IPS-18c (cell line): ENCODE results near the gene KLHL2.
"Not testable (repeated sequence)": the region's sequence is repeated elsewhere in the genome, so short reads cannot be mapped to it uniquely, and the experiment has no call there.

Experiments used
- H3K4me3 ChIP-seq: 2 replicates; pipeline ENCODE4 v1.7.0; 2013; ENCODE audit warnings: low read depth, mild to moderate bottlenecking, low read length, moderate library complexity; ENCODE audit not compliant: insufficient read depth
- H3K9me3 ChIP-seq: one replicate; pipeline ENCODE4 v1.6.1; 2013; ENCODE audit warnings: mild to moderate bottlenecking, low read length, moderate library complexity; ENCODE audit not compliant: control insufficient read depth, insufficient read depth

Gene KLHL2, protein sequence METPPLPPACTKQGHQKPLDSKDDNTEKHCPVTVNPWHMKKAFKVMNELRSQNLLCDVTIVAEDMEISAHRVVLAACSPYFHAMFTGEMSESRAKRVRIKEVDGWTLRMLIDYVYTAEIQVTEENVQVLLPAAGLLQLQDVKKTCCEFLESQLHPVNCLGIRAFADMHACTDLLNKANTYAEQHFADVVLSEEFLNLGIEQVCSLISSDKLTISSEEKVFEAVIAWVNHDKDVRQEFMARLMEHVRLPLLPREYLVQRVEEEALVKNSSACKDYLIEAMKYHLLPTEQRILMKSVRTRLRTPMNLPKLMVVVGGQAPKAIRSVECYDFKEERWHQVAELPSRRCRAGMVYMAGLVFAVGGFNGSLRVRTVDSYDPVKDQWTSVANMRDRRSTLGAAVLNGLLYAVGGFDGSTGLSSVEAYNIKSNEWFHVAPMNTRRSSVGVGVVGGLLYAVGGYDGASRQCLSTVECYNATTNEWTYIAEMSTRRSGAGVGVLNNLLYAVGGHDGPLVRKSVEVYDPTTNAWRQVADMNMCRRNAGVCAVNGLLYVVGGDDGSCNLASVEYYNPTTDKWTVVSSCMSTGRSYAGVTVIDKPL

DNA sequence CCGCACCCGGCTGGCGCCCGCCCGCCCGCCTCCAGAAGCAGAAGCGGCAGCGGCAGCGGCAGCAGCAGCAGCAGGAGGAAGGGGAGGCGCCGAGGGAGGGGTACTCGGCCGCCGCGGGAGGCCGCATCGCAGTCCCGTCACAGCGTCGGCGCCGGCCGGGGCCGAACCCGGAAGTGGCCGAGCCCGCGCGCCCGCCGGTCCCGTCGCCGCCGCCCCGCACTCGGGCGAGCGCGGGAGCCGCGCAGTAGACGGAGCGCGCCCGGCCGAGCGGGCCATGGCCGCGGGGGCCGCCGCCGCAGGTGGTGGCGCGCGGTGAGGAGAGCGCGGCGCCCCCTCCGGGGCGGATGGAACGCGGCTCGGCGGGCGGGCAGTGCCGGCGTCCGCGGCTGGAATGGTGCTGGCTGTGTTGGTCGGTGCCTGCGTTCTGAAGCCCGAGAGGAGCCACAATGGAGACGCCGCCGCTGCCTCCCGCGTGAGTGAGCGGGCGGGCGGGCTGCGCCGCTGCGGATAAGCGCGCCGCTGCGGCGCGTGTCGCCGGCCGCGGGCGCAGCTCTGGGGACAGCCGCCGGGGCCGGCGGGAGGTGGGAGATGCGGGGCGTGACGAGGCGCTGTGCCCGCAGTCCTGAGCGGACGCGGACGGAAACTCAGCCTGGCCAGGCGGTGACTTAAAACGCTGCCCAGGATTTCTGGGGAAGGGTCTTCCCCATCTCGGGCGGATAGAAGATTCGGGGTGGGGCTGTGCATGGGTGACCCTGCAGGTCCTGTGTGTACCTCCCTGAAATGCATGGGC lies at the start of gene KLHL2:
Gene KLHL2, plus strand, starts transcription at position 131 of the 790 bp plus-strand sequence. Its CDS starts 316 bp downstream, at position 447.
- Histone ChIP-seq H3K9me3 (peaks cover 2% of the 10 kb centered on the region), H3K4me3 (peak within 1 kb of the TSS; percentile 81)

DNA sequence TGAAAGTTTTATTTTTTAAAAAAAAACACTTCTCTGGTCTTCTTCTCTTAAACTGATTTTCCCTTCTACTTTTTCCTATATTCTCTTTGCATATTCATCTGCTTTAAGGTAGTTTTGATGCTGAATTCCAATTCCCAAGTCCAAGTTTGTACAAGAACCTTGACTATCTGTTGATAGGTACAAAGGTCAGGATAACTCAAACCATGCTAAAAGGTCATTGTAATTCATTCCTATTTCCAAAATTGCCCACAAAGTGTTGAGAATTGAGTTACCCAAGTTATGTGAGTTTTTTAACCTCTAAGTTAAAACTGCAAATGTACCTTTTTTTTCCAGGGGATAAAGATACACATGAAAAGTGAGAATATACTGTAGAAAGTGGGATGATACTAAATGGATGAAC lies 48.6 kb upstream of the KLHL2 start:
- Histone ChIP-seq H3K4me3 (no peak overlapping the region), H3K9me3 (no peaks in the 10 kb centered on the region)

DNA sequence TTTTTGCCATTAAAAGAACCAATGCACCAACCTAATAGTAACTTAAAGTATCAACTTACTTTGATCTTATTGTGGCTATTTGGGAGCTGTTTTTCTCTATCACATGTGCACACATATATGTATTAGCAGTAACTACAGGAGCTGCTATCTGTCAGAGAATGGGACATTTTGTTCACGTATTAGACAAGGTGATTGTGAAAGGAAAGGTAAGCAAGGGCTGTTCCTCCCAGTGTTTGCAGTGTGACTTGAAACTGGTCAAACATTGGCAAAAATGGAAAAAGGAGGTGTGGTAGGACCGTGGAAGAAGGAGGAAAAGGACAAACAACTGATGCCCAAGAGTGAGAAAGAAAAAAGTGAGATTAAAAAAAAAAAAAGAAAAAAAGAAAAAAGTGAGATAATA lies 43.1 kb upstream of the KLHL2 start:
- no peaks in the 10 kb centered on the region for H3K9me3 ChIP-seq
- no peak overlapping the region for H3K4me3 ChIP-seq

DNA sequence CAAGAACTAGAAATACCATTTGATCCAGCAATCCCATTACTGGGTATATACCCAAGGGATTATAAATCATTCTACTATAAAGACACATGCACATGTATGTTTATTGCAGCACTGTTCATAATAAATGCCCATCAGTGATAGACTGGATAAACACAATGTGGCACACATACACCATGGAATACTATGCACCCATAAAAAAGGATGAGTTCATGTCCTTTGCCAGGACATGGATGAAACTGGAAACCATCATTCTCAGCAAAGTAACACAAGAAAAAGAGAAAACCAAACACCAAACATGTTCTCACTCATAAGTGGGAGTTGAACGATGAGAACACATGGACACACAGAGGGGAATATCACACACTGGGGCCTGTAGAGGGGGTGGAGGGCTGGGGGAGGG lies 40.5 kb upstream of the KLHL2 start:
- not testable (repeated sequence) for H3K4me3 ChIP-seq

DNA sequence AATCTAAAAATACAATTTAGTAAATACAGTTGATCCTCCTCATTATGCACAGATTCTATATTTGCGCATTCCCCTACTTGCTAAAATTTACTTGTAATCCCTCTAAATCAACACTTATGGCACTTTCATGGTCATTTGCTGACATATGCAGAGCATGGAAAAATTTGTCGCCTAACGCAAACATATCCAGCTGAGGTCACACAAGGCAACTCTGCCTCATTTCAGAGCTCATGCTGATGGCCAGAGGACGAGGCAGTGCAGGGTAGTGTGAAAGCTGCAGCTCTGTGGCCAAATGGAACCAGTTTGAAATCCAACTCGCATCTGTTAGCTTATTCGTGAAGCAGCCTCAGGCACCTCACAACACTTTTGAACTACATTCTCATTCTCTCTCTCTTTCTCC lies 39.7 kb upstream of the KLHL2 start:
- Histone ChIP-seq H3K4me3 (no peak overlapping the region), H3K9me3 (no peaks in the 10 kb centered on the region)

More for the DNA sequence above, 40.5 kb upstream of the KLHL2 start:
- not testable (repeated sequence) for H3K9me3 ChIP-seq

DNA sequence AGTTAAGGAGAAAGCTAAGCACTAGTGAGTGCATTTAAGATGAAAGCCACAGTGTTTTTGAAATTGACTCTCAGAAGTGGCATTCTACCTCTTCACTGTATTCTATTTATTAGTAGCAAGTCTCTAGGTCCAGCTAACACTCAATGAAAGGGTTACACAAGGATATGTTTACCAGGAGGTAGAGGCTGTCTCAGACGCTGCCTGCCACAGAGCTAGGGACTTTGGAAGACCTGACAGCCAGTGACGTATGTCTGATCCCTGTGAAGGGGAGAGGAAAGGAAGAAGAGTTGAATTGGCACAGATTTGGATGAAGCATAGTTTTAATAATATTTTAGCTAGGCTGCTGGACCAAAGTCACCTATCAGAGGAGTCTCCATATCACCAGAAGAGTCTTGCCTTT lies 36.5 kb upstream of the KLHL2 start:
- H3K9me3 ChIP-seq: no peaks in the 10 kb centered on the region
- no peak overlapping the region for H3K4me3 ChIP-seq

DNA sequence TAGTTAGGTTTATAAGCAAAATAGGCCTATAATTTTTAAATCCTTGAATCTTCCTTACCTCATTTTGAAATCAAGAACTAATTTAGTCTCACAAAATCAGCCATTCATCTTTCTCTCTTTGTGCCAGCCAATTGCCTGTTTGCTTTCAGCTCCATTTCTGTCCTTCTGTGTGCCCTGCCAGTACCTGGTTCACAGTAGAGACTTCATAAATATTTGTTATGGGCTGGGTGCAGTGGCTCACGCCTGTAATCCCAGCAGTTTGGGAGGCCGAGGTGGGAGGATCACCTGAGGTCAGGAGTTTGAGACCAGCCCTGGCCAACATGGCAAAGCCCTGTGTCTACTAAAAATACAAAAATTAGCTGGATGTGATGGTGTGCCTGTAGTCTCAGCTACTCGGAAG lies 31.9 kb upstream of the KLHL2 start:
- not testable (repeated sequence) for H3K4me3 ChIP-seq, H3K9me3 ChIP-seq

DNA sequence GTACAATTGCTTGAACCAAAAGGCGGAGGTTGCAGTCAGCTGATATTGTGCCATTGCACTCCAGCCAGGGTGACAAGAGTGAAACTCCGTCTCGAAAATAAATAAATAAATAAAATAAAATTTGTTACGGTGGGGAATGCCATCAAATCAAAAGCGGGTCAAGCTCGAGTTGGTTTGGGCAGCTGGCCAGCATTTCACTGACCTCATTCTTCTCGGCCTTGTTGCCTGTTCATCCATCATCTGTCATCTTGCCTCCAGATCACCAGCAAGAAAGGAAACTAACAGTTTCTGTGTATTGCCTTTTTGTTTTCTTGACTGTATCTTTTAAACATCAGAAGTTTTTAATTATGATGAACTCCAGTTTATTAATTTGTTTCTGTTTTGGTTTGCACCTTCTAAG lies 31.5 kb upstream of the KLHL2 start:
- no peak overlapping the region for H3K4me3 ChIP-seq
- no peaks in the 10 kb centered on the region for H3K9me3 ChIP-seq

DNA sequence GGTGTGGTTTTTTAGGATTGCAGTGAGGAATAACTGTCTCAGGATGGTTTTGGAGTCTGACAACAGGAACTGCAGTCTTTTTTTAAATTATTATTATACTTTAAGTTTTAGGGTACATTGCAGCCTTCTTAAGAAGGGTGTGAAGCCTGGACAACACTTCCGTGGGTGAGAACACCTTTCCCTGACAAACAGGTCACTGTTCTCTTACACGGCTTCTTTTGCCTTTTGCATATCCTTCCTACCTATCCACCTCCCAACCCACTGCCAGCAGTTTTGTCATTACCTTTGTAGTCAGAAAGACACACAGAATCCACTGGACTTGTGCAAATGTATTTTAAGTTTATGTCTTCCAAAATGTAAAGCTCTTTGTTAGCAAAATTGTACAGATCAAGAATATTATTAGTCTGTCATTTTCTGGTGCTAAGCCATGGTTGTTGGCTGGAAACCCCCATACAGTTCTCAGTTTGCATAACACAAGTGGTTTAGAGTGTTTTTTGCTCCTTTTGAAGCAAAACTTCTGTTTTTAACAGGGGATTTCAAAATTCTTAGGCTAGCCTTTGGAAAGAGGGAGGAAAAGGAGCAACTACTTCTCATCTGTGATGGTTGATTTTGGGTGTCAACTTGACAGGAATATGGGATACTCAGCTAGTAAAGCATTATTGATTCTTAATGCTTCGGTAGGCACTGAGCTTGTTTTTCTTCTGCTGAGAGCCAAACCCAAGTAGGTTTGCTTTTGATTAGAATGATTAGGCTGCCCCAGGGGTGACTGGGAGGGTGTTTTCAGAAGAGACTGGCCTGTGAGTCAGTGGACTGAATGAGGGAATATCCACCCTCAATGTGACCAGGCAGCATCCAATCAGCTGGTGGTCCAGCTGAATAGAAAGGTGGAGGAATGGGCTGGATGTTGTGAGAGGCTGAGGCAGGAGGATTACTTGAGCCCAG lies 29.4 kb upstream of the KLHL2 start:
- H3K9me3 ChIP-seq: peaks cover 2% of the 10 kb centered on the region
- no peak overlapping the region for H3K4me3 ChIP-seq

DNA sequence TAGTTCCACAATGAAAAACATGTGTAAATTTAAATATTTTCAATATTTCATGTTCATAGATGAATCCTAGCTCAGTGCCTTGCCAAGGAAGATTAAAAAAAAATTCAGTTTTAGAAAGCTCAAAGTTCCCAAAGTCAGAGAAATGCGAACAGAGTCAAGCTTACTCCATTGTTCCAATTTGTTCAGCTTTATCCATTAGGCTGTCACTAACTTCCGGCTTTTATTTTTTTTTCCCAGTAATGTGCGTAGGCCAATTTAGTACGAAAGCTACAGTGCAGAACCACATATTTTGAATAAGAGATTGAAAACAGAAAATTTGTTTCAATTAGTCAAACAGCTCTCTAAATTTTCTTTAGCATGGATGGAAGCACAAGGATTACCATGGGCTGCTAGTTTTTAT lies 23.1 kb upstream of the KLHL2 start:
- H3K4me3 ChIP-seq: no peak overlapping the region
- H3K9me3 ChIP-seq: peaks cover 2% of the 10 kb centered on the region

DNA sequence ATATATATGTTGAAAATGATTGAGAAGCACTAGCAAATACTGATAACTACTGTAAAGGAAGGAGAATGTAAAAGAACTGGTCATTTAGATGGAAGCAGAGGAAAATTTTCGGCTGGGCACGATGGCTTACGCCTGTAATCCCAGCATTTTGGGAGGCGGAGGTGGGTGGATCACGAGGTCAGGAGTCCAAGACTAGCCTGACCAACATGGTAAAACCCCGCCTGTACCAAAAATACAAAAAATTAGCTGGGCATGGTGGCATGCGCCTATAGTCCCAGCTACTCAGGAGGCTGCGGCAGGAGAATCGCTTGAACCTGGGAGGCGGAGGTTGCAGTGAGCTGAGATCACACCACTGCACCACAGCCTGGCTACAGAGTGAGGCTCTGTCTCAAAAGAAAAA lies 22.4 kb upstream of the KLHL2 start:
- not testable (repeated sequence) for H3K9me3 ChIP-seq, H3K4me3 ChIP-seq

DNA sequence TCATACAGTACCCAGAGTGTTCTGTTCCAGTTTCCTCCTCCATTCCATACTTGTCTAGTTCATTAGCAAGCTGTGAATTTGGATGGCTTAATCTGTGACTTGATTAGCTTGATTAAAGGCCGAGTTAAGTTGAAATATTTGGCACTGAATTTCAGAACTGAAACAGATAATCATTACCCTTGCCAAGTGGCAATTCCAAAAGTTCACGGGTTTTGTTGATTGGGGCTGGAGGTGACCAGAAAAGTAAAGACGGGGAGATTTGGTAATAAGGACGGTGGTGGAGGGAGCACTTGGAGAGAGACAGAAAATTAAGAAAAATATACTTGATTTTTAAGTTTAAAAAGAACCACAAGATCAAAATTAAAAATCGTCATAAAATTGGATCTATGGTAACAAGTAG lies 21.9 kb upstream of the KLHL2 start:
- Histone ChIP-seq H3K4me3 (no peak overlapping the region), H3K9me3 (peaks cover 4% of the 10 kb centered on the region)

DNA sequence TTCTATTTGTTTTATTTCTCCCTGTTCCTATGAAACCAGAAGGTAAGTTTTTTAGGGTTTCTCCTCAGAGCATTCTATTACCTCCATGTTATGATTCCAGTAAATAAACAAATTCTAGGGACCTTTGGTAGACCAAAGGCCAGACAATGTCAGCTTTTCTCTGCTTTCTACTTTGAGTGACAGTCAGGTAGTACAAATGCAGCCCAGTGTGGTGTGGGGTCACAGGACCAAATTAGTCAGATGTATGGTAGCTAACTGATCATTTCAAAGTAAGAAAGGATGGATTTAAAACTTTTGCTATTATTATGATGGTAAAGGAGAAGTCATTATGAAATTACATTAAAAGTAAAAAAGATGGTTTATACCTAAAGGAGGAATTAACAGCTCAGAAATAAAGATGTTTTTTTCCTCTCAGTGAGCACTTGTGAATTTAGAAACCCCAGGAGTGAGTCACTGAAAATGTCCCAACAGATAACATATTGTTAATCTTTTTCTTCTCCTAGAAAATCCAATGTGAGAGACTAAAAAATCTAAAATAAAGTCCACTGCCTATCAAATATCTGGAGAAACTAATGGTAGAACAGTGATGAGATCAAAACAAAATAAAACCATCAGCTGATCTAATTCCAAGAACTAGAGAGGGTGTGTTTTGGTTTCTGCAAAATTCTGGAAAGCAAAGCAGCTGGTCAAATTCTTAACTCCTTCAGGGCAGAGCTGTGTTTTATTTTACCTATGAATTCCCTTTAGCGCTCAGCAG lies 16.6 kb upstream of the KLHL2 start:
- Histone ChIP-seq H3K9me3 (peaks cover 2% of the 10 kb centered on the region), H3K4me3 (no peak overlapping the region)

DNA sequence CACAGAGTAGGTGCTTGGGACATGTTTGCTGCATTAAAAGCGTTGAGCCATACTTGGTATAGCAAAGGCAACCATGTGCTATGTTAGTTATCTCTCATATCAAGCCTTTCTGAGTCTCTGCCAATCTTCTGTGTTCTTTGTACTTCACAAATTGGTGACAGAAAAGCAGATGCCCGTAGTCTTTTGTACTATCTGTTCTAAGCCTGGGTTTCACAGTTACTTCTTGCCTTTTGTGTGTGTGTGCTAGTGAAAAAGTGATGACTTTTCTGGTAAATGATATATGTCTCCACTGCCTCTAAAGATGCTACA lies 16.1 kb upstream of the KLHL2 start:
- no peak overlapping the region for H3K4me3 ChIP-seq
- H3K9me3 ChIP-seq: peaks cover 2% of the 10 kb centered on the region

DNA sequence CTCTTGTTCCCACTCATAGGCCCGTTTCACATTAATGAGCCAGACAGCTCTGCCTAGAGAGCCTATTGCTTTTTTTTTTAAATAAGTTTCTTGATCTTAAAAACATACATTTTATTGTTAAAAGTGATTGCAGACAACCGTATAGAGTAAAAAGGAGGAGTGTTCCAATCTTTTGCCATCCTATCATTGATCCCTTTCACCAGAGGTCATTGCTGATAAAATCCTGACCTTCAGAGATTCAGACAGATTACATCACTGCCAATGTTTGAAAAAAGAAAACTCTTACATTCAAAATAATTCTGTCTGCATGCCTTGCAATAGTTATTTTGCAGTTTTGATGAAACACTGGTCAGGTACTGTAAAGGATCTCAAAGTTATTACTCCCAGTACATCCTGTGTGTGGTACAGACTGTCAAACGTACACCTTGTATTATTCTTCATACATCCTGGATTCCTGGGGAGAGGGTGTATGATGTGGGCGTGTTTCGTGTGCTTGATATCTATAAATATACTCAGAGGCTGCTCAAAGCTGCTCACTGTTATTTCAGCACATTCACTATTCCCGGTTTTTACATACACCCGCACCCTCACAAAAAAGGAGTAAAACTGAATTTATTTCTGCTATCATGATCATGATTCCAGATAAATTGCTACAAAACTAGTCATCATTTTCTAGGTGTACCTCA lies 15.4 kb upstream of the KLHL2 start:
- peaks cover 2% of the 10 kb centered on the region for H3K9me3 ChIP-seq
- H3K4me3 ChIP-seq: no peak overlapping the region

DNA sequence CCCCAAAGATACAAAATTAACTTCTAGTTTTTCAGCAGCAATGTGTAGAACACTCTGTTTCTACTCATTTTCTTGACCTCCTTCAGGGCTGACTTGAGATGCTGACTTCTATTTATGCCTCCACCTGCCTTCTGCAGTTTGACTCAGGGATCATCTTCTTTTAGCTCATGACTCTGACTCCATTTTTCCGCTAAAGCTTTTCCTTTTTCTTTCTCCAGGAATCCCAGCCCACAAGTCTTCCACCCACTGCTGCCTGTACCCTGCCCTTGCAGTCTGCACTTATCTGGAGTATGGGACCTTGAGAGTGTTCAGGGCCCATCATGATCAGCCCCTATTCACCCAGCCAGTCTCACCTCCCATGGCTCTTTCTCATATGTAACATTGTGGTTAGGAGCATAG lies 14.9 kb upstream of the KLHL2 start:
- Histone ChIP-seq H3K4me3 (no peak overlapping the region), H3K9me3 (peaks cover 2% of the 10 kb centered on the region)
